Cortex of kidney (tissue), 1 donor: ENCODE data around the gene HSD3B7.

Experiments used
- DNase-seq: peaks from one replicate; lab custom pipeline; 2025; lab: John Stamatoyannopoulos, UW

The HSD3B7 gene

GRCh38 chr16:31023627-31024226 lies 38.7 kb downstream of the HSD3B7 start:
- DNase-seq, result no peak

GRCh38 chr16:31025339-31025738 lies 40.3 kb downstream of the HSD3B7 start:
- DNase-seq, result no peak

- no peak for DNase-seq
Observed at GRCh38 chr16:31029272-31029671, 44.3 kb downstream of the HSD3B7 start.

- DNase-seq, result no peak
Observed at GRCh38 chr16:31031276-31031675, 46.3 kb downstream of the HSD3B7 start.

GRCh38 chr16:31032736-31033708 lies 48.0 kb downstream of the HSD3B7 start, which contains the start of gene STX4:
Gene STX4, plus strand, starts transcription at chr16:31033558. Its CDS starts 248 bp downstream, at chr16:31033806.
- DNase-seq, result peak; percentile 65

- DNase-seq, result no peak
Observed at GRCh38 chr16:31033709-31034492, 48.9 kb downstream of the HSD3B7 start.

GRCh38 chr16:31036691-31037090 lies 51.7 kb downstream of the HSD3B7 start:
- DNase-seq, result no peak
